BE2C (cell line): ENCODE data around the gene FLOT2.

Experiments used
- DNase-seq: peaks from one replicate; pipeline ENCODE4 v3.0.0-alpha.2; 2020
- H3K27me3 ChIP-seq: fragments of 250-450 bp; sonication (Bioruptor Pico); 2 replicates; pipeline ENCODE4 v1.5.1; 2020; ENCODE audit warnings: mild to moderate bottlenecking
- H3K36me3 ChIP-seq: fragments of 250-450 bp; sonication (Bioruptor Pico); 2 replicates; pipeline ENCODE4 v1.5.1; 2020; ENCODE audit warnings: mild to moderate bottlenecking
- H3K4me1 ChIP-seq: fragments of 250-450 bp; sonication (Bioruptor Pico); 2 replicates; pipeline ENCODE4 v1.5.1; 2020
- H3K4me3 ChIP-seq: 2 replicates; pipeline ENCODE4 v1.5.1; 2011; ENCODE audit warnings: low read depth, low read length
- H3K9me3 ChIP-seq: fragments of 250-450 bp; sonication (Bioruptor Pico); 2 replicates; pipeline ENCODE4 v1.5.1; 2020
- TF ChIP-seq, protein P1 (sequence below): IDR thresholded peaks from 2 replicates; pipeline ENCODE4 v1.5.1; 2012; ENCODE audit warnings: mild to moderate bottlenecking, low read depth, low read length

The FLOT2 gene

DNA sequence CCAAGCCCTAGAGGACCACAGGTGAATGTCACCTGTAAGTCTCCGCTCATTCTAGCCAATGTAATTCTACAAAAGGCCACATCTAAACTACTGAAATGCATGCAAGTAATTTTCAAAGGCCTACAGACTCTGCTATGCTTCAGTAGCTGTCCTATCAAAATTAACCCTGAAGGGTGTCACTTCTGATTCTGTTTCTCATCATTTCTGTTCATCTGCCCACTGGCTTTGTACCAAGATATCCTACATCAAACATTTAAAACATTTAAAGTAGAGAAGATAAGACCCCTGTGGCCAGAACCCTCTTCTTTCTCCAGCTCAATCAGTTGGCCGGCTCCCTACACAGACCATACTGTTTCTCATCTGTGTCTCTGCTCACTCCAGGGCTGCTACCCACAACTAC, 32.3 kb upstream of the FLOT2 start:
- Histone ChIP-seq H3K4me3 (no peak overlapping the region), H3K27me3 (no peaks in the 10 kb centered on the region), H3K9me3 (no peaks in the 10 kb centered on the region), H3K4me1 (peaks cover 5% of the 10 kb centered on the region; the same call in 1 of the 2 replicates), H3K36me3 (no peaks in the 10 kb centered on the region)
- TF ChIP-seq, protein P1, sequence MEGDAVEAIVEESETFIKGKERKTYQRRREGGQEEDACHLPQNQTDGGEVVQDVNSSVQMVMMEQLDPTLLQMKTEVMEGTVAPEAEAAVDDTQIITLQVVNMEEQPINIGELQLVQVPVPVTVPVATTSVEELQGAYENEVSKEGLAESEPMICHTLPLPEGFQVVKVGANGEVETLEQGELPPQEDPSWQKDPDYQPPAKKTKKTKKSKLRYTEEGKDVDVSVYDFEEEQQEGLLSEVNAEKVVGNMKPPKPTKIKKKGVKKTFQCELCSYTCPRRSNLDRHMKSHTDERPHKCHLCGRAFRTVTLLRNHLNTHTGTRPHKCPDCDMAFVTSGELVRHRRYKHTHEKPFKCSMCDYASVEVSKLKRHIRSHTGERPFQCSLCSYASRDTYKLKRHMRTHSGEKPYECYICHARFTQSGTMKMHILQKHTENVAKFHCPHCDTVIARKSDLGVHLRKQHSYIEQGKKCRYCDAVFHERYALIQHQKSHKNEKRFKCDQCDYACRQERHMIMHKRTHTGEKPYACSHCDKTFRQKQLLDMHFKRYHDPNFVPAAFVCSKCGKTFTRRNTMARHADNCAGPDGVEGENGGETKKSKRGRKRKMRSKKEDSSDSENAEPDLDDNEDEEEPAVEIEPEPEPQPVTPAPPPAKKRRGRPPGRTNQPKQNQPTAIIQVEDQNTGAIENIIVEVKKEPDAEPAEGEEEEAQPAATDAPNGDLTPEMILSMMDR: no peak
- DNase-seq: peak; percentile 24

DNA sequence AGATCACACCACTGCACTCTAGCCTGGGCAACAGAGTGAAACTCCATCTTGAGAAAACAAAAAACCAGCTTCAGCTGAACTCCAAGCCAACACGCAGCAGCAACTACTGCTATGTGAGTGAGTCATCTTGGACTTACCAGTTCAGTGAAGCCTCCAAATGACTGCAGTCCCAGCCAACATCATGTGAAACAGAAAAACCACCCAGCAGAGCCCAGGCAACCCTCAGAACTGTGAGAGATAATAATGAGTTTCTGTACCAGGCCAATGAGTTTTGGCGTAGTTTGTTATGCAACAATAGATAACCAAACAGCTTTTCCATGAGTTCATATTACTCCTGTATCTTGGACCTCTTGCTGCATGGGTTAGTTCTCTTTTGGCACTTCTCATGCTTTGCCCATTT, 30.5 kb upstream of the FLOT2 start:
- Histone ChIP-seq H3K4me3 (no peak overlapping the region), H3K9me3 (no peaks in the 10 kb centered on the region), H3K4me1 (peaks cover 5% of the 10 kb centered on the region; the same call in 1 of the 2 replicates), H3K36me3 (no peaks in the 10 kb centered on the region), H3K27me3 (no peaks in the 10 kb centered on the region)
- no peak for DNase-seq
- TF ChIP-seq, protein P1: no peak

DNA sequence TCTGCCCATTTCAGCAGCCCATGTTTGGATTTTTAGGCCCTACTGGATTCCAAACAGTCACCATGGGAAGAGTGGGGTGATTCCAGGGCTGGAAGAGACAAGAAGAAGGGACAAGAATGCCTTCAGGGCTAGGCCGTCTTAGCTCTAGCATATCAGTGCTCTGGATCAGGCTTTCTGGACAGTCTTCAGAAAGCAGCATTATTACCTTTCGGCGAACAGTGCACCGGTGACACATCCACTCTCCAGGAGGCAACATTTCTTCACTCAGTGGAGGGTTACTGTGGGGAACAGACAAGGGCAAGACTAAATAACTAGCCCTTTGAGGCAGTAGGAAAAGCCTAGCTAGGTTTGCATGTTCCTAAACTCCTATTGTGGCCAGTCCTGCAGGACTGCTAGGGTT, 29.3 kb upstream of the FLOT2 start:
- H3K36me3 ChIP-seq: peaks cover 3% of the 10 kb centered on the region
- no peak for DNase-seq

DNA sequence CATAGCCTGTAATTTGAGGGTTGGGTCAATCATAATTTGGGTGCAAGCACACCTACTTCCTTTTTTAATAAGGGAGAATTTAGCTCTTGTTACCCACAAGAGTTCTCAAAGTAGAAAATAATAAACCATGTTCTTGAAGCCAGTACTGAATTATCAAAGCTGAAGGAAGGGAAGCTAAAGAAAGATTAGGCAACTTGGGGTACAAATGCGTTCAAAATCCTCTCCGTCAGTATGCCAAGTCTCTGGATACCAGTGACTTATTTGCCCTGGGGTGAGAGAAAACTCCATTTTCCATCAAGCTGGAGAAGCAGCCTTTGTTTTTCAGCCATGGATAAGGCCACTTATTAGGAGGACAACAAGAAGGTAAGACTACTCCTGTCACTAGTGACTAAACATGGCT, 28.8 kb upstream of the FLOT2 start:
- TF ChIP-seq, protein P1: no peak
- Histone ChIP-seq H3K27me3 (no peaks in the 10 kb centered on the region), H3K4me1 (peaks cover 5% of the 10 kb centered on the region; the same call in 1 of the 2 replicates), H3K9me3 (no peaks in the 10 kb centered on the region), H3K36me3 (peaks cover 8% of the 10 kb centered on the region), H3K4me3 (no peak overlapping the region)
- no peak for DNase-seq

More for the DNA sequence above, 29.3 kb upstream of the FLOT2 start:
- H3K4me1 ChIP-seq: peaks cover 5% of the 10 kb centered on the region; the same call in 1 of the 2 replicates
- H3K4me3 ChIP-seq: no peak overlapping the region
- H3K9me3 ChIP-seq: no peaks in the 10 kb centered on the region
- TF ChIP-seq, protein P1: no peak
- H3K27me3 ChIP-seq: no peaks in the 10 kb centered on the region

DNA sequence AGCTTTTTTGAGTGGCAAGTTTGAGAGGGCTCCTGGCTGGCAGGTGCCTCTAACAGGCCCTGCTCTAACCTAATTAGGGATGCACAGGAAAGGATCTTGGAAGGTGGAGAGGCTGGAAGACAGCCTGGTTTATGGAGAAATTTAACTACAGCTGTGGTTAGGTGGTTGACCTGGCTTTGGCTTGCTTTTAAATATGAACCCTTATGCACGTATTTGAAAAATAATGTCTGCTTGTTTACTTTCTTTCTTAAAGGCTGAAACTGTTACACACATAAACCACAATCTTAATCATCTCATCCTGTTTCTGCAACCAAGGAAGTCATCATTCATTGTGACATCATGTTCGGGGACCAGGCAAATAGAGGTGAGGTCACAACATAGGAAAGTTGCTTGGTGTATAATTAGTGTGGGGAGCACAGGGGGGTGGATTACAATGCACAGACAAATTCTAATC, 28.4 kb upstream of the FLOT2 start:
- TF ChIP-seq, protein P1: no peak
- Histone ChIP-seq H3K9me3 (no peaks in the 10 kb centered on the region), H3K4me3 (no peak overlapping the region), H3K36me3 (peaks cover 9% of the 10 kb centered on the region), H3K27me3 (no peaks in the 10 kb centered on the region), H3K4me1 (peaks cover 5% of the 10 kb centered on the region; the same call in 1 of the 2 replicates)
- DNase-seq: no peak

DNA sequence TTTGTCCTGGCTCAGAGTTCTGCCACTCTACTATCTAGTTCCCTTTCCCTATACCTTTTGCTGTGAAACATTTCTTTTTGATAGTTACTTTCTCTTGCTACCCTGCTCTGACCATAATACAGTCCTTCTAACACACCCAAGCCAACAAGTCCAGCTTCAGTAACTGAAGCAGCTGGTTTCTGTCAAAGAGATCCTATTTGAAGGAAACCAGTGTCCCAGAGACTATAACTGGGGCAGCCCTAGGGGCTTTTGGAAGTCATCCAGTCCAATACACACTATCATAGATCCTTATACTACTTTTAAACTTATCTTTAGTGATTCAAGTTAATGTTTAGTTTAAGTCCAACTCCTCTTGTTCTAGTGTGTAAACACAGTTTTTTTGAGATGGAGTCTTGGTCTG, 22.7 kb upstream of the FLOT2 start:
- no peaks in the 10 kb centered on the region for H3K27me3 ChIP-seq
- no peaks in the 10 kb centered on the region for H3K4me1 ChIP-seq
- no peak for DNase-seq
- TF ChIP-seq, protein P1: no peak
- H3K36me3 ChIP-seq: peaks cover 38% of the 10 kb centered on the region
- H3K4me3 ChIP-seq: no peak overlapping the region
- H3K9me3 ChIP-seq: no peaks in the 10 kb centered on the region
